ENCODE results near the gene CEACAM19. TPM values are rescaled to one million over a fixed set of nuclear protein-coding genes. Genes with fewer than 3 reads are reported as not detected.
"Not testable (repeated sequence)": the region's sequence is repeated elsewhere in the genome, so short reads cannot be mapped to it uniquely, and the experiment has no call there.

Gene CEACAM19
- total RNA-seq, 1 experiment from 2014 or later: 8.0 TPM

GRCh38 chr19:44682807-44683206, 11.5 kb downstream of the CEACAM19 start:
- Histone ChIP-seq H3F3A (ENCODE audit: insufficient read depth, low read depth) (peaks cover 58% of the 10 kb centered on the region), H3K27me3 (ENCODE audit: insufficient read depth, low read depth) (no peaks in the 10 kb centered on the region), H3K36me3 (ENCODE audit: low read depth) (no peaks in the 10 kb centered on the region), H3K4me2 (no peak overlapping the region), H3K9me3 (ENCODE audit: insufficient read depth, low read depth) (no peaks in the 10 kb centered on the region), H3K4me1 (replicated peaks; ENCODE audit: insufficient read depth) (peaks cover 37% of the 10 kb centered on the region), H3K27ac (no peak overlapping the region), H2AFZ (no peak overlapping the region), H3K79me2 (ENCODE audit: low read depth) (no peaks in the 10 kb centered on the region), H4K20me1 (ENCODE audit: insufficient read depth) (no peaks in the 10 kb centered on the region), H3K9me2 (ENCODE audit: insufficient read depth) (no peaks in the 10 kb centered on the region), H3K4me3 (no peak overlapping the region)
- intact Hi-C loops (cut with micrococcal nuclease; ENCODE audit: unreplicated experiment): no loop called here
- no peak for DNase-seq
- no TSS peak for BruUV-seq (replicated peaks)
- TF ChIP-seq EZH2 (IDR thresholded peaks at IDR 0.05; ENCODE audit: low read depth) (no peak), CTCF (conservative IDR thresholded peaks at IDR 0.05) (no peak)
- POLR2A ChIA-PET (ENCODE audit: unreplicated experiment): no interaction called here
- CTCF ChIA-PET: no interaction called here

GRCh38 chr19:44683434-44684210, 12.3 kb downstream of the CEACAM19 start:
- CTCF ChIA-PET: interaction anchor here (0.6 kb wide), 1 partner anchor 10 kb away, joined by 3 read pairs; no protein-coding TSS in a partner anchor
- no peaks in the 10 kb centered on the region for H3K36me3 ChIP-seq (ENCODE audit: low read depth)
- no peak overlapping the region for H3K4me2 ChIP-seq
- no peaks in the 10 kb centered on the region for H3K9me2 ChIP-seq (ENCODE audit: insufficient read depth)
- no TSS peak for BruUV-seq (replicated peaks)
- H2AFZ ChIP-seq: no peak overlapping the region
- intact Hi-C loops (cut with micrococcal nuclease; ENCODE audit: unreplicated experiment): no loop called here
- POLR2A ChIA-PET (ENCODE audit: unreplicated experiment): no interaction called here
- H3K9me3 ChIP-seq (ENCODE audit: insufficient read depth, low read depth): no peaks in the 10 kb centered on the region
- no peaks in the 10 kb centered on the region for H3K27me3 ChIP-seq (ENCODE audit: insufficient read depth, low read depth)
- H3K27ac ChIP-seq: peak overlapping the region; percentile 87; the same call in 1 of the 2 replicates
- H3K4me1 ChIP-seq (replicated peaks; ENCODE audit: insufficient read depth): peaks cover 34% of the 10 kb centered on the region
- no peak overlapping the region for H3K4me3 ChIP-seq
- DNase-seq: no peak
- H3K79me2 ChIP-seq (ENCODE audit: low read depth): no peaks in the 10 kb centered on the region
- H4K20me1 ChIP-seq (ENCODE audit: insufficient read depth): no peaks in the 10 kb centered on the region
- TF ChIP-seq EZH2 (IDR thresholded peaks at IDR 0.05; ENCODE audit: low read depth) (no peak), CTCF (conservative IDR thresholded peaks at IDR 0.05) (no peak)
- peaks cover 52% of the 10 kb centered on the region for H3F3A ChIP-seq (ENCODE audit: insufficient read depth, low read depth)

- POLR2A ChIA-PET (ENCODE audit: unreplicated experiment); H3K9me2 ChIP-seq (ENCODE audit: insufficient read depth); H3K4me3 ChIP-seq; BruUV-seq (replicated peaks); H3K9me3 ChIP-seq (ENCODE audit: insufficient read depth, low read depth); H3K36me3 ChIP-seq (ENCODE audit: low read depth); H3K79me2 ChIP-seq (ENCODE audit: low read depth); H3K27me3 ChIP-seq (ENCODE audit: insufficient read depth, low read depth); intact Hi-C loops (cut with micrococcal nuclease; ENCODE audit: unreplicated experiment); CTCF ChIA-PET; DNase-seq; H2AFZ ChIP-seq; H4K20me1 ChIP-seq (ENCODE audit: insufficient read depth): not testable (repeated sequence)
- Histone ChIP-seq H3F3A (ENCODE audit: insufficient read depth, low read depth) (peaks cover 53% of the 10 kb centered on the region), H3K27ac (peak overlapping the region; percentile 87), H3K4me2 (peak overlapping the region; percentile 61), H3K4me1 (replicated peaks; ENCODE audit: insufficient read depth) (peaks cover 41% of the 10 kb centered on the region)
Measured at GRCh38 chr19:44684396-44684795, 13.1 kb downstream of the CEACAM19 start.
